ENCODE measurements around the gene RCAN1. TPM values are rescaled to one million over a fixed set of nuclear protein-coding genes. Genes with fewer than 3 reads are reported as not detected.

RCAN1 gene
- total RNA-seq, 1 donor from 2014 or later: 12.5 TPM

GRCh38 chr21:34649400-34649799 lies 34.5 kb upstream of the RCAN1 start:
- H3K36me3 ChIP-seq: no peaks in the 10 kb centered on the region
- no peak overlapping the region for H3K4me3 ChIP-seq
- no peak for TF ChIP-seq CTCF (IDR thresholded peaks at IDR 0.05)
- H3K27ac ChIP-seq: no peak overlapping the region
- H3K4me1 ChIP-seq: no peaks in the 10 kb centered on the region
- peaks cover 7 to 11% of the 10 kb centered on the region in 2 donors for H3K9me3 ChIP-seq
- no peaks in the 10 kb centered on the region for H3K27me3 ChIP-seq
- no peak for DNase-seq (ENCODE audit: low spot score in 2 of 2)
- intact Hi-C loops (cut with DNase I): no loop called here

GRCh38 chr21:34648739-34649297 lies 33.9 kb upstream of the RCAN1 start:
- H3K9me3 ChIP-seq: peaks cover 7 to 11% of the 10 kb centered on the region in 2 donors
- H3K27me3 ChIP-seq: no peaks in the 10 kb centered on the region
- no peak overlapping the region for H3K27ac ChIP-seq
- no peaks in the 10 kb centered on the region for H3K36me3 ChIP-seq
- no peak overlapping the region for H3K4me3 ChIP-seq
- no peak for TF ChIP-seq CTCF (IDR thresholded peaks at IDR 0.05)
- no peak for DNase-seq (ENCODE audit: low spot score in 2 of 2)
- no peaks in the 10 kb centered on the region for H3K4me1 ChIP-seq
- intact Hi-C loops (cut with DNase I): no loop called here

GRCh38 chr21:34647555-34647954 lies 32.6 kb upstream of the RCAN1 start:
- DNase-seq (ENCODE audit: low spot score in 2 of 2): no peak
- Histone ChIP-seq H3K36me3 (no peaks in the 10 kb centered on the region), H3K4me3 (no peak overlapping the region), H3K27me3 (no peaks in the 10 kb centered on the region), H3K4me1 (no peaks in the 10 kb centered on the region), H3K9me3 (peaks cover 7 to 10% of the 10 kb centered on the region in 2 donors), H3K27ac (no peak overlapping the region)
- TF ChIP-seq CTCF (IDR thresholded peaks at IDR 0.05): no peak
- intact Hi-C loops (cut with DNase I): no loop called here

- intact Hi-C loops (cut with DNase I): no loop called here
- Histone ChIP-seq H3K4me1 (no peaks in the 10 kb centered on the region), H3K27ac (no peak overlapping the region), H3K4me3 (no peak overlapping the region), H3K27me3 (no peaks in the 10 kb centered on the region), H3K9me3 (no peaks in the 10 kb centered on the region), H3K36me3 (no peaks in the 10 kb centered on the region)
- TF ChIP-seq CTCF (IDR thresholded peaks at IDR 0.05): no peak
- DNase-seq (ENCODE audit: low spot score in 2 of 2): no peak
Observed at GRCh38 chr21:34644825-34645224, 29.9 kb upstream of the RCAN1 start.

DNA sequence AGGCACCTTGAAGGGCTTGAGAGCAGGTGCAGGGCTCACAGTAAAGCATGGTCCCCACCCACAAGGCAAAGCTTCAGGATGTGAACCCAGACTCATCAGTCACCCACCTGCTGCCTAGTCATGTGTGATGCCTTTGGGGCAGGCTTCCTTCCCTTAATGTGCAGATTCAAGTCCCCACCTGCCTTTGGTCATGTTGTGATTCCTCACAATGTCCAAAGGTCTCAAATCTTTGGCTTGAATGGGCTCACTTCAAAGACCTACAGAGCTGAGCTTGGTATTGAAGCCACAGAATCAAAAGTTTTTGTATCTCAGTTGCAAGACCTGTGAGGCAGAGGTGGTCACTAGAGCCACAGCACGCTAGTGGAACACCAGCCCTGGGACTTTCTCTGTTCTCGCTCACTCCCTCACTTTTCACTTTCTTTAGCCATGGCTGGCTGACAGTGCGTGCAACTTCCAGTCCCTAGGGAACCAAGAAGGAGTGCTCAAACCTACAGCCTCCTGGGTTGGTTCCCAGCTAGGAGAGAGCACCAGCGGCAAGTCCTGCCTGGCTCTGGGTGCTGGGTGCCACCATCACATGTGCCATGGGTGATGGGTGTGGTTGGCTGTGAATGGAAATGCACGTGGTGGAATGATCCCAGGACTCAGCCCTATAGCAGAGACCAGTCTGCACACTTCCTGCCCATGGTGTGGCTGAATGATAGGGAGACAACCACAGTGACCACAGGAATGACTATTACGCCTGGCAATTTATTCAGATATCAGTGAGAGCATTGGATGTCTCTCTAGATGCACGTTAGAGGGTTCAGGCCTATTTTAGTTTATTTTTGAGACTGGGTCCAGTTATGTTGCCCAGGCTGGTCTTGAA lies 27.5 kb upstream of the RCAN1 start:
- Histone ChIP-seq H3K36me3 (no peaks in the 10 kb centered on the region), H3K4me1 (no peaks in the 10 kb centered on the region), H3K4me3 (no peak overlapping the region), H3K27me3 (no peaks in the 10 kb centered on the region), H3K9me3 (no peaks in the 10 kb centered on the region), H3K27ac (no peak overlapping the region)
- DNase-seq (ENCODE audit: low spot score in 2 of 2): no peak
- TF ChIP-seq CTCF (IDR thresholded peaks at IDR 0.05): no peak
- intact Hi-C loops (cut with DNase I): no loop called here
